Neural progenitor cell (in vitro differentiated cells): ENCODE data around the gene HECTD2. TPM values are rescaled to one million over a fixed set of nuclear protein-coding genes. Genes with fewer than 3 reads are reported as not detected.

ENCODE experiments used
- small RNA-seq: library from RNA; depleted of rRNA; stranded (forward); fragments of <200 nt; gene quantifications from one replicate; pipeline ENCODE3, GENCODE V24; 2015
- total RNA-seq: library from RNA; depleted of rRNA; stranded (reverse); fragments of >200 nt; gene quantifications from 2 replicates; pipeline ENCODE4 v1.2.3, GENCODE V29; 2015; ENCODE audit warnings: low replicate concordance

The HECTD2 gene
- total RNA-seq, 1 donor from 2014 or later, result 51.5 TPM

Small RNA genes lying within 50 kb of the gene (small RNA-seq; reads per million reads assigned to genes)
- gene AL161798.1, result not detected
- not detected for gene RPS27P1

Other genes with a start within 250 kb of the HECTD2 start
- gene PCGF5, start 189.7 kb upstream of the HECTD2 start, total RNA-seq, result 3.8 and 6.1 TPM in 2 replicates
- 6.4 and 6.6 TPM in 2 replicates for gene PPP1R3C, start 222.7 kb downstream of the HECTD2 start, total RNA-seq